Measurements from ENCODE around the gene CBFB.

Gene CBFB

GRCh38 chr16:67043420-67043819 is 14.5 kb downstream of the CBFB start:
- no peak for DNase-seq

- DNase-seq, result no peak
These were observed 21.8 kb downstream of the CBFB start for GRCh38 chr16:67050796-67051195.

GRCh38 chr16:67052399-67052798 is 23.4 kb downstream of the CBFB start:
- DNase-seq, result no peak

GRCh38 chr16:67053767-67054334 is 24.9 kb downstream of the CBFB start:
- no peak for DNase-seq

GRCh38 chr16:67054901-67055300 is 26.0 kb downstream of the CBFB start:
- no peak for DNase-seq

GRCh38 chr16:67055712-67056487 is 27.0 kb downstream of the CBFB start:
- DNase-seq, result peak; percentile 63

GRCh38 chr16:67063008-67063407 is 34.1 kb downstream of the CBFB start:
- DNase-seq, result peak; percentile 47

GRCh38 chr16:67068212-67068753 is 39.3 kb downstream of the CBFB start:
- no peak for DNase-seq

GRCh38 chr16:67071476-67072048 is 42.6 kb downstream of the CBFB start:
- DNase-seq, result no peak

GRCh38 chr16:67075331-67075730 is 46.4 kb downstream of the CBFB start:
- no peak for DNase-seq

GRCh38 chr16:67077871-67078270 is 48.9 kb downstream of the CBFB start:
- no peak for DNase-seq

- DNase-seq, result no peak
These were observed 53.2 kb downstream of the CBFB start for GRCh38 chr16:67082100-67082499.

- no peak for DNase-seq
These were observed 53.9 kb downstream of the CBFB start for GRCh38 chr16:67082891-67083290.

- DNase-seq, result no peak
These were observed 55.5 kb downstream of the CBFB start for GRCh38 chr16:67084345-67085028.

- DNase-seq, result no peak
These were observed 57.9 kb downstream of the CBFB start for GRCh38 chr16:67086822-67087221.

GRCh38 chr16:67087291-67087690 is 58.3 kb downstream of the CBFB start:
- no peak for DNase-seq

GRCh38 chr16:67087803-67088202 is 58.9 kb downstream of the CBFB start:
- DNase-seq, result no peak

GRCh38 chr16:67088551-67088950 is 59.6 kb downstream of the CBFB start:
- DNase-seq, result no peak

- no peak for DNase-seq
These were observed 60.2 kb downstream of the CBFB start for GRCh38 chr16:67089101-67089500.

- no peak for DNase-seq
These were observed 63.1 kb downstream of the CBFB start for GRCh38 chr16:67091906-67092566.

GRCh38 chr16:67093098-67093726 is 64.3 kb downstream of the CBFB start:
- no peak for DNase-seq

GRCh38 chr16:67098599-67098998 is 69.7 kb downstream of the CBFB start:
- DNase-seq, result no peak

All from hematopoietic multipotent progenitor cell treated with erythropoietin and hydrocortisone succinate and interleukin-3 and kit ligand, for 8 days (in vitro differentiated cells).